ENCODE data around the gene CASP8AP2. TPM values are rescaled to one million over a fixed set of nuclear protein-coding genes. Genes with fewer than 3 reads are reported as not detected.

CASP8AP2 gene
- total and polyA plus RNA-seq, 2 of the 13 experiments (the other 11 are each of a cell fraction or from before 2014, with no cell fraction given) = 5.7 to 13.5 TPM

DNA sequence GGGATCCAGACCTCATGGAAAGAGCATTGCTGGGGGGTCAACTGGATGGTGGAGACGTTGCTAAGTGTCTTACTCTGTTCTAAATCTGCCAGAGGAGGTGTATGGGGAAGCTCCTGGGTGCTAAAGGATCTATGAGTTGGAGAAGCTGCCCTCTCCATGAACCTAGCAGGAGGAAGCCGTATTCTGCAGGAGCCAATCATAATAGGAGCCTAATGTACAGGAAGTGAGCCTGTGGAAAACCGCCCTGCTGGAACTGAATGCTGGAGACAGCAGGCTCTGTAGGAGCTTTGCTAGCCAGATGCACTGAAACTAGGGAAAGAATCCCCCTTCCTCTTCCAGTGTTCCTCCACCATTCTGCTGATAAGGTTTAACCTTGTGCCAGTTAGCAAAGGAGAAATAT, 10.9 kb downstream of the CASP8AP2 start:
- H3K4me3 ChIP-seq (replicated peaks in 1 of 3; ENCODE audit: insufficient read depth in 1 of 3, low read depth in 2 of 3, low read length in 3 of 3) = no peak overlapping the region
- peaks cover 0 to 6% of the 10 kb centered on the region in 2 experiments; a peak in 2 of 5 replicates for H3K36me3 ChIP-seq (replicated peaks in 1 of 2; ENCODE audit: control insufficient read depth in 1 of 2, insufficient read depth in 2 of 2, low read length in 2 of 2)
- H3K79me2 ChIP-seq (ENCODE audit: insufficient read depth, low read length) = peaks cover 9% of the 10 kb centered on the region
- CTCF ChIA-PET (ENCODE audit: low intra/inter-chr PET ratio, low total read pairs) = no interaction called here
- no peak overlapping the region for H3K4me2 ChIP-seq (ENCODE audit: low read depth, low read length)
- WGBS (ENCODE audit: low lambda C conversion rate) = 98% methylated on average over 3 of the region's 3 CpGs
- H2AFZ ChIP-seq (ENCODE audit: low read length) = no peak overlapping the region
- BruUV-seq (replicated peaks) = no TSS peak
- in situ Hi-C loops (cut with HindIII; ENCODE audit: extremely low pct_ligation_motif_present, low pct_unique_long_range_greater_than_20kb) (no loop called here), intact Hi-C loops (cut with micrococcal nuclease; ENCODE audit: unreplicated experiment) (no loop called here)
- no peaks in the 10 kb centered on the region for H3K27me3 ChIP-seq (ENCODE audit: control insufficient read depth in 1 of 2, insufficient read depth in 2 of 2, low read length in 2 of 2)
- no peaks in the 10 kb centered on the region for H4K20me1 ChIP-seq (ENCODE audit: insufficient read depth, low read length)
- no peaks in the 10 kb centered on the region for H3K9me3 ChIP-seq (ENCODE audit: low read length)
- H3K9ac ChIP-seq (ENCODE audit: insufficient read depth, low read depth, low read length) = no peak overlapping the region
- ATAC-seq (peak; percentile 44; the same call in 2 of the 3 replicates), FAIRE-seq (no peak), DNase-seq (ENCODE audit: low spot score) (no peak)
- H3K4me1 ChIP-seq (ENCODE audit: insufficient read depth, low read length) = peaks cover 14% of the 10 kb centered on the region
- POLR2A ChIA-PET = no interaction called here
- H3K27ac ChIP-seq (ENCODE audit: extremely low read length, insufficient read depth, low read length) = no peak overlapping the region
- TF ChIP-seq ZNF335 (CRISPR knock-in tag; IDR thresholded peaks at IDR 0.05) (no peak), ZFY (CRISPR knock-in tag; IDR thresholded peaks at IDR 0.05) (no peak), NFIC (IDR thresholded peaks at IDR 0.05; ENCODE audit: low read length) (no peak), ZNF34 (CRISPR knock-in tag; IDR thresholded peaks at IDR 0.05; ENCODE audit: borderline replicate concordance) (no peak), ZNF274 (CRISPR knock-in tag; IDR thresholded peaks at IDR 0.05) (no peak), ZNF598 (CRISPR knock-in tag; IDR thresholded peaks at IDR 0.05; ENCODE audit: borderline replicate concordance) (no peak), CBX1 (IDR thresholded peaks at IDR 0.05; ENCODE audit: low read depth) (no peak), ZNF17 (CRISPR knock-in tag; IDR thresholded peaks at IDR 0.05) (no peak), PLRG1 (conservative IDR thresholded peaks at IDR 0.05) (no peak), ERF (CRISPR knock-in tag; IDR thresholded peaks at IDR 0.05) (no peak), PHB2 (IDR thresholded peaks at IDR 0.05; ENCODE audit: partially characterized antibody) (no peak), TCF7L2 (IDR thresholded peaks at IDR 0.05; ENCODE audit: low read depth, low read length) (no peak)
- TF ChIP-seq, protein P1, sequence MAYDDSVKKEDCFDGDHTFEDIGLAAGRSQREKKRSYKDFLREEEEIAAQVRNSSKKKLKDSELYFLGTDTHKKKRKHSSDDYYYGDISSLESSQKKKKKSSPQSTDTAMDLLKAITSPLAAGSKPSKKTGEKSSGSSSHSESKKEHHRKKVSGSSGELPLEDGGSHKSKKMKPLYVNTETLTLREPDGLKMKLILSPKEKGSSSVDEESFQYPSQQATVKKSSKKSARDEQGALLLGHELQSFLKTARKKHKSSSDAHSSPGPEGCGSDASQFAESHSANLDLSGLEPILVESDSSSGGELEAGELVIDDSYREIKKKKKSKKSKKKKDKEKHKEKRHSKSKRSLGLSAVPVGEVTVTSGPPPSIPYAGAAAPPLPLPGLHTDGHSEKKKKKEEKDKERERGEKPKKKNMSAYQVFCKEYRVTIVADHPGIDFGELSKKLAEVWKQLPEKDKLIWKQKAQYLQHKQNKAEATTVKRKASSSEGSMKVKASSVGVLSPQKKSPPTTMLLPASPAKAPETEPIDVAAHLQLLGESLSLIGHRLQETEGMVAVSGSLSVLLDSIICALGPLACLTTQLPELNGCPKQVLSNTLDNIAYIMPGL (CRISPR knock-in tag; IDR thresholded peaks at IDR 0.05; ENCODE audit: borderline replicate concordance in 1 of 2, low read depth in 1 of 2) = no peak
- TF ChIP-seq, protein P2, sequence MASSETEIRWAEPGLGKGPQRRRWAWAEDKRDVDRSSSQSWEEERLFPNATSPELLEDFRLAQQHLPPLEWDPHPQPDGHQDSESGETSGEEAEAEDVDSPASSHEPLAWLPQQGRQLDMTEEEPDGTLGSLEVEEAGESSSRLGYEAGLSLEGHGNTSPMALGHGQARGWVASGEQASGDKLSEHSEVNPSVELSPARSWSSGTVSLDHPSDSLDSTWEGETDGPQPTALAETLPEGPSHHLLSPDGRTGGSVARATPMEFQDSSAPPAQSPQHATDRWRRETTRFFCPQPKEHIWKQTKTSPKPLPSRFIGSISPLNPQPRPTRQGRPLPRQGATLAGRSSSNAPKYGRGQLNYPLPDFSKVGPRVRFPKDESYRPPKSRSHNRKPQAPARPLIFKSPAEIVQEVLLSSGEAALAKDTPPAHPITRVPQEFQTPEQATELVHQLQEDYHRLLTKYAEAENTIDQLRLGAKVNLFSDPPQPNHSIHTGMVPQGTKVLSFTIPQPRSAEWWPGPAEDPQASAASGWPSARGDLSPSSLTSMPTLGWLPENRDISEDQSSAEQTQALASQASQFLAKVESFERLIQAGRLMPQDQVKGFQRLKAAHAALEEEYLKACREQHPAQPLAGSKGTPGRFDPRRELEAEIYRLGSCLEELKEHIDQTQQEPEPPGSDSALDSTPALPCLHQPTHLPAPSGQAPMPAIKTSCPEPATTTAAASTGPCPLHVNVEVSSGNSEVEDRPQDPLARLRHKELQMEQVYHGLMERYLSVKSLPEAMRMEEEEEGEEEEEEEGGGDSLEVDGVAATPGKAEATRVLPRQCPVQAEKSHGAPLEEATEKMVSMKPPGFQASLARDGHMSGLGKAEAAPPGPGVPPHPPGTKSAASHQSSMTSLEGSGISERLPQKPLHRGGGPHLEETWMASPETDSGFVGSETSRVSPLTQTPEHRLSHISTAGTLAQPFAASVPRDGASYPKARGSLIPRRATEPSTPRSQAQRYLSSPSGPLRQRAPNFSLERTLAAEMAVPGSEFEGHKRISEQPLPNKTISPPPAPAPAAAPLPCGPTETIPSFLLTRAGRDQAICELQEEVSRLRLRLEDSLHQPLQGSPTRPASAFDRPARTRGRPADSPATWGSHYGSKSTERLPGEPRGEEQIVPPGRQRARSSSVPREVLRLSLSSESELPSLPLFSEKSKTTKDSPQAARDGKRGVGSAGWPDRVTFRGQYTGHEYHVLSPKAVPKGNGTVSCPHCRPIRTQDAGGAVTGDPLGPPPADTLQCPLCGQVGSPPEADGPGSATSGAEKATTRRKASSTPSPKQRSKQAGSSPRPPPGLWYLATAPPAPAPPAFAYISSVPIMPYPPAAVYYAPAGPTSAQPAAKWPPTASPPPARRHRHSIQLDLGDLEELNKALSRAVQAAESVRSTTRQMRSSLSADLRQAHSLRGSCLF (CRISPR knock-in tag; IDR thresholded peaks at IDR 0.05; ENCODE audit: borderline replicate concordance) = no peak
- TF ChIP-seq, protein P3, sequence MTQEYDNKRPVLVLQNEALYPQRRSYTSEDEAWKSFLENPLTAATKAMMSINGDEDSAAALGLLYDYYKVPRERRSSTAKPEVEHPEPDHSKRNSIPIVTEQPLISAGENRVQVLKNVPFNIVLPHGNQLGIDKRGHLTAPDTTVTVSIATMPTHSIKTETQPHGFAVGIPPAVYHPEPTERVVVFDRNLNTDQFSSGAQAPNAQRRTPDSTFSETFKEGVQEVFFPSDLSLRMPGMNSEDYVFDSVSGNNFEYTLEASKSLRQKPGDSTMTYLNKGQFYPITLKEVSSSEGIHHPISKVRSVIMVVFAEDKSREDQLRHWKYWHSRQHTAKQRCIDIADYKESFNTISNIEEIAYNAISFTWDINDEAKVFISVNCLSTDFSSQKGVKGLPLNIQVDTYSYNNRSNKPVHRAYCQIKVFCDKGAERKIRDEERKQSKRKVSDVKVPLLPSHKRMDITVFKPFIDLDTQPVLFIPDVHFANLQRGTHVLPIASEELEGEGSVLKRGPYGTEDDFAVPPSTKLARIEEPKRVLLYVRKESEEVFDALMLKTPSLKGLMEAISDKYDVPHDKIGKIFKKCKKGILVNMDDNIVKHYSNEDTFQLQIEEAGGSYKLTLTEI (CRISPR knock-in tag; conservative IDR thresholded peaks at IDR 0.05) = no peak
- TF ChIP-seq, protein P4, sequence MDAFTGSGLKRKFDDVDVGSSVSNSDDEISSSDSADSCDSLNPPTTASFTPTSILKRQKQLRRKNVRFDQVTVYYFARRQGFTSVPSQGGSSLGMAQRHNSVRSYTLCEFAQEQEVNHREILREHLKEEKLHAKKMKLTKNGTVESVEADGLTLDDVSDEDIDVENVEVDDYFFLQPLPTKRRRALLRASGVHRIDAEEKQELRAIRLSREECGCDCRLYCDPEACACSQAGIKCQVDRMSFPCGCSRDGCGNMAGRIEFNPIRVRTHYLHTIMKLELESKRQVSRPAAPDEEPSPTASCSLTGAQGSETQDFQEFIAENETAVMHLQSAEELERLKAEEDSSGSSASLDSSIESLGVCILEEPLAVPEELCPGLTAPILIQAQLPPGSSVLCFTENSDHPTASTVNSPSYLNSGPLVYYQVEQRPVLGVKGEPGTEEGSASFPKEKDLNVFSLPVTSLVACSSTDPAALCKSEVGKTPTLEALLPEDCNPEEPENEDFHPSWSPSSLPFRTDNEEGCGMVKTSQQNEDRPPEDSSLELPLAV (CRISPR knock-in tag; conservative IDR thresholded peaks at IDR 0.05; ENCODE audit: low read depth) = no peak

Data from HepG2 (cell line).